ENCODE results near the gene TBATA.

Gene TBATA

GRCh38 chr10:70738006-70738760, 47.0 kb downstream of the TBATA start:
- no peaks in the 10 kb centered on the region for H3K36me3 Mint-ChIP-seq
- H3K4me1 Mint-ChIP-seq (ENCODE audit: low read depth), result peaks cover 5% of the 10 kb centered on the region
- H3K9me3 Mint-ChIP-seq (ENCODE audit: low read depth), result no peaks in the 10 kb centered on the region
- H3K27me3 Mint-ChIP-seq, result no peaks in the 10 kb centered on the region
- no peak overlapping the region for H3K4me3 Mint-ChIP-seq
- no peak overlapping the region for H3K27ac Mint-ChIP-seq

GRCh38 chr10:70737250-70737649, 47.9 kb downstream of the TBATA start:
- Mint-ChIP-seq H3K27ac (no peak overlapping the region), H3K9me3 (ENCODE audit: low read depth) (no peaks in the 10 kb centered on the region), H3K27me3 (no peaks in the 10 kb centered on the region), H3K36me3 (no peaks in the 10 kb centered on the region), H3K4me1 (ENCODE audit: low read depth) (no peaks in the 10 kb centered on the region), H3K4me3 (no peak overlapping the region)

- Mint-ChIP-seq H3K27ac (no peak overlapping the region), H3K4me3 (no peak overlapping the region), H3K27me3 (no peaks in the 10 kb centered on the region), H3K4me1 (ENCODE audit: low read depth) (no peaks in the 10 kb centered on the region), H3K9me3 (ENCODE audit: low read depth) (no peaks in the 10 kb centered on the region), H3K36me3 (no peaks in the 10 kb centered on the region)
Measured at GRCh38 chr10:70736525-70736924, 48.7 kb downstream of the TBATA start.

GRCh38 chr10:70735161-70735560, 50.0 kb downstream of the TBATA start:
- Mint-ChIP-seq H3K4me3 (no peak overlapping the region), H3K4me1 (ENCODE audit: low read depth) (no peaks in the 10 kb centered on the region), H3K27me3 (no peaks in the 10 kb centered on the region), H3K36me3 (no peaks in the 10 kb centered on the region), H3K27ac (no peak overlapping the region), H3K9me3 (ENCODE audit: low read depth) (no peaks in the 10 kb centered on the region)

GRCh38 chr10:70733051-70733450, 52.1 kb downstream of the TBATA start:
- H3K4me1 Mint-ChIP-seq (ENCODE audit: low read depth), result no peaks in the 10 kb centered on the region
- no peak overlapping the region for H3K4me3 Mint-ChIP-seq
- no peaks in the 10 kb centered on the region for H3K9me3 Mint-ChIP-seq (ENCODE audit: low read depth)
- H3K27ac Mint-ChIP-seq, result no peak overlapping the region
- no peaks in the 10 kb centered on the region for H3K36me3 Mint-ChIP-seq
- H3K27me3 Mint-ChIP-seq, result no peaks in the 10 kb centered on the region

GRCh38 chr10:70732569-70732968, 52.6 kb downstream of the TBATA start:
- H3K4me1 Mint-ChIP-seq (ENCODE audit: low read depth), result no peaks in the 10 kb centered on the region
- H3K27ac Mint-ChIP-seq, result no peak overlapping the region
- no peak overlapping the region for H3K4me3 Mint-ChIP-seq
- H3K36me3 Mint-ChIP-seq, result no peaks in the 10 kb centered on the region
- H3K27me3 Mint-ChIP-seq, result no peaks in the 10 kb centered on the region
- no peaks in the 10 kb centered on the region for H3K9me3 Mint-ChIP-seq (ENCODE audit: low read depth)

- Mint-ChIP-seq H3K4me1 (ENCODE audit: low read depth) (no peaks in the 10 kb centered on the region), H3K4me3 (no peak overlapping the region)
Measured at GRCh38 chr10:70730955-70731354, 54.2 kb downstream of the TBATA start.

GRCh38 chr10:70729763-70730357, 55.3 kb downstream of the TBATA start:
- H3K9me3 Mint-ChIP-seq (ENCODE audit: low read depth), result no peaks in the 10 kb centered on the region
- no peaks in the 10 kb centered on the region for H3K36me3 Mint-ChIP-seq
- no peak overlapping the region for H3K27ac Mint-ChIP-seq
- no peaks in the 10 kb centered on the region for H3K4me1 Mint-ChIP-seq (ENCODE audit: low read depth)
- no peak overlapping the region for H3K4me3 Mint-ChIP-seq
- H3K27me3 Mint-ChIP-seq, result no peaks in the 10 kb centered on the region

More at GRCh38 chr10:70730955-70731354, 54.2 kb downstream of the TBATA start:
- Mint-ChIP-seq H3K9me3 (ENCODE audit: low read depth) (no peaks in the 10 kb centered on the region), H3K27ac (no peak overlapping the region), H3K27me3 (no peaks in the 10 kb centered on the region), H3K36me3 (no peaks in the 10 kb centered on the region)

- H3K4me1 Mint-ChIP-seq (ENCODE audit: low read depth), result no peaks in the 10 kb centered on the region
- H3K27ac Mint-ChIP-seq, result no peak overlapping the region
- no peaks in the 10 kb centered on the region for H3K27me3 Mint-ChIP-seq
- no peak overlapping the region for H3K4me3 Mint-ChIP-seq
- H3K36me3 Mint-ChIP-seq, result no peaks in the 10 kb centered on the region
- no peaks in the 10 kb centered on the region for H3K9me3 Mint-ChIP-seq (ENCODE audit: low read depth)
Measured at GRCh38 chr10:70728328-70728727, 56.8 kb downstream of the TBATA start.

- H3K4me1 Mint-ChIP-seq (ENCODE audit: low read depth), result no peaks in the 10 kb centered on the region
- H3K9me3 Mint-ChIP-seq (ENCODE audit: low read depth), result no peaks in the 10 kb centered on the region
- no peak overlapping the region for H3K4me3 Mint-ChIP-seq
Measured at GRCh38 chr10:70726909-70727495, 58.2 kb downstream of the TBATA start.

GRCh38 chr10:70723771-70724170, 61.4 kb downstream of the TBATA start:
- Mint-ChIP-seq H3K4me3 (no peak overlapping the region), H3K27me3 (no peaks in the 10 kb centered on the region), H3K36me3 (no peaks in the 10 kb centered on the region), H3K27ac (no peak overlapping the region), H3K4me1 (ENCODE audit: low read depth) (no peaks in the 10 kb centered on the region), H3K9me3 (ENCODE audit: low read depth) (no peaks in the 10 kb centered on the region)

More at GRCh38 chr10:70726909-70727495, 58.2 kb downstream of the TBATA start:
- Mint-ChIP-seq H3K27ac (no peak overlapping the region), H3K27me3 (no peaks in the 10 kb centered on the region), H3K36me3 (no peaks in the 10 kb centered on the region)

- Mint-ChIP-seq H3K4me1 (ENCODE audit: low read depth) (no peaks in the 10 kb centered on the region), H3K36me3 (no peaks in the 10 kb centered on the region), H3K9me3 (ENCODE audit: low read depth) (no peaks in the 10 kb centered on the region), H3K27ac (no peak overlapping the region), H3K27me3 (no peaks in the 10 kb centered on the region), H3K4me3 (no peak overlapping the region)
Measured at GRCh38 chr10:70722820-70723424, 62.3 kb downstream of the TBATA start.
